NT2/D1 (cell line): Measurements from ENCODE around the gene LTA.

Source experiments
- DNase-seq: peaks from one replicate; pipeline ENCODE4 v3.0.0-alpha.2; 2011; ENCODE audit warnings: low read depth, low spot score
- H3K27me3 ChIP-seq: 2 replicates; pipeline ENCODE4 v1.6.0; 2011; ENCODE audit warnings: mild to moderate bottlenecking; ENCODE audit not compliant: insufficient read length, insufficient read depth
- H3K36me3 ChIP-seq: 2 replicates; pipeline ENCODE4 v1.6.1; 2011; ENCODE audit warnings: mild to moderate bottlenecking, low read length, mixed read lengths; ENCODE audit not compliant: insufficient read depth, insufficient read length
- H3K4me1 ChIP-seq: 2 replicates; pipeline ENCODE4 v1.5.1; 2011; ENCODE audit not compliant: insufficient read depth, insufficient read length
- H3K4me3 ChIP-seq: 2 replicates; pipeline ENCODE4 v1.5.1; 2011; ENCODE audit warnings: low read depth; ENCODE audit not compliant: insufficient read length
- H3K9ac ChIP-seq: 2 replicates; pipeline ENCODE4 v1.6.0; 2011; ENCODE audit warnings: low read depth; ENCODE audit not compliant: insufficient read length
- H3K9me3 ChIP-seq: 2 replicates; pipeline ENCODE4 v1.5.1; 2011; ENCODE audit warnings: mild to moderate bottlenecking, low read length; ENCODE audit not compliant: insufficient read depth
- SUZ12 ChIP-seq: IDR thresholded peaks from 2 replicates; pipeline ENCODE4 v1.6.1; 2011; ENCODE audit not compliant: insufficient read length, insufficient read depth; ENCODE audit errors: extremely low read depth
- YY1 ChIP-seq: IDR thresholded peaks from 2 replicates; pipeline ENCODE4 v1.6.1; 2011; ENCODE audit not compliant: insufficient read length, insufficient read depth
- ZNF274 ChIP-seq: IDR thresholded peaks from 2 replicates; pipeline ENCODE4 v1.6.1; 2011; ENCODE audit warnings: mild to moderate bottlenecking, low read depth, low read length

LTA gene

DNA sequence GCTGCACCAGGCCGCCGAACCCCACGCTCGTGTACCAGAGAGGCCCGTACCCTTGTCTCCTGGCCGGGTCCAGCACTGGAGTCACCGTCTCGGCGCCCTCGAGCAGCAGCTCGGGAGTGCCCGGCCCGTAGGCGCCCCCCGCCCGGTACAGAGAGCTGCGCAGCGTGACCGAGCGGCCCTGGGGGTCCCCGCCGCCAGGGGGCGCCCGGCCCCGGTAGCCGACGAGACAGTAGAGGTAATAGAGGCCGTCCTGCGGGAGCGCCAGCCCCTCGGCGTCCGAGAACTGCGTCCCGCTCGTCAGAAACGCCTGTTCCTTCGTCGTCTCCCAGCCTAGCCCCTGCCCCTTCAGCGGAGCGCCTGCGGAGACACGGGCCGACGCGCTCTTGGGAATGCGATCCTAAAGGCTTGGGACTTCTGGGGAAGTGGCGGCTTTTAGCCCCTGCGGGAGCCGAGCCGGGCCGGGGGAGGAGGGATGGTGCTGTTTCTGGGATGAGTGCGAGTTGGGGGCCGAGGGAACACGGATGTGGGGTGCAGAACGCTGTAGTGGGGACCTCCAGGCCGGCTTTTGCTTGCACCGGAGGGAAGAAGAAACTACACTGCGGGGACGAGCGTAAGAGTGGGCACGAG lies 8.8 kb downstream of the LTA start:
- peaks cover 13% of the 10 kb centered on the region for H3K4me1 ChIP-seq
- TF ChIP-seq SUZ12 (no peak), YY1 (no peak), ZNF274 (no peak)
- H3K27me3 ChIP-seq: no peaks in the 10 kb centered on the region
- no peaks in the 10 kb centered on the region for H3K9me3 ChIP-seq
- H3K36me3 ChIP-seq: peaks cover 3% of the 10 kb centered on the region
- H3K9ac ChIP-seq: peak overlapping the region; percentile 92
- peak overlapping the region; percentile 78 for H3K4me3 ChIP-seq
- DNase-seq: no peak

DNA sequence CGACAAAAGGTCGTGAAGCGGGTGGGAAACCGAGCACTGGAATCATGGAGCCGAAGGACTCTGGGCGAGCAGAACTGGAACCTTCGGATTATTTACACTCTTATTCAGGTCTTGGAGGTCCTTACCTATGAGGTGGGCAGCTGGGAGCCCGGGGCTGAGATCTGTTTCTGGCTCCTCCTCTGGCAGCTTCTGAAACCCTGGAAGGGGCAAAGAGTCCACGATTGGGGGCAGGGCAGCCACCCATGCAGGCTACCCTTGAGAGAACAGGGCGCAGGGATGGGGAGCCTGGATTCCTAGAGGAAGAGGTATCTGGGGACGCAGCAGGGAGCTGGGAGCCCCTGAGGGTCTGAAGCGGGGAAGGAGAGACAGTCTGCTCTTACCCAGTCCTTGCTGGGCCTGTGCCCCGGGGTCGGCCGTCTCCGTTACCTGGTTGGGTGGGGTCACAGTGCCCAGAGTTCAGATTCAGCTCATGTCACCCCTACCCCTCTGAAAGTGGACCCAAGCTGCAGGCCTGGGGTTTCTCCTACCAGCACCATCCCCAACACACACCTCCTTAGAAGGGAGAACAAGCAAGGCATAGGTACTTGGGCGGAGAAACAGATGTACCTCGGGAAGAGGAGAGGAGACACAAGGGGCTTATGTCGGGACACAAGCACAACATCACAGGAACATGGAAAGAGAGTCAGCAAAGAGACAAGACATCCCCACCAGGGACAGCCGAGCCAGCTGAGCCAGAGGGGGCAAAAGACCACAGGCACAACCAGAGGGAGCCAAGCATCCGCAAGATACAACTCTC lies 9.5 kb downstream of the LTA start:
- H3K27me3 ChIP-seq: no peaks in the 10 kb centered on the region
- peaks cover 3% of the 10 kb centered on the region for H3K36me3 ChIP-seq
- H3K4me1 ChIP-seq: peaks cover 19% of the 10 kb centered on the region
- H3K4me3 ChIP-seq: peak overlapping the region; percentile 78
- no peak for DNase-seq
- peak overlapping the region; percentile 92 for H3K9ac ChIP-seq
- no peaks in the 10 kb centered on the region for H3K9me3 ChIP-seq
- TF ChIP-seq YY1: no peak
- no peak for TF ChIP-seq ZNF274
- TF ChIP-seq SUZ12: no peak

DNA sequence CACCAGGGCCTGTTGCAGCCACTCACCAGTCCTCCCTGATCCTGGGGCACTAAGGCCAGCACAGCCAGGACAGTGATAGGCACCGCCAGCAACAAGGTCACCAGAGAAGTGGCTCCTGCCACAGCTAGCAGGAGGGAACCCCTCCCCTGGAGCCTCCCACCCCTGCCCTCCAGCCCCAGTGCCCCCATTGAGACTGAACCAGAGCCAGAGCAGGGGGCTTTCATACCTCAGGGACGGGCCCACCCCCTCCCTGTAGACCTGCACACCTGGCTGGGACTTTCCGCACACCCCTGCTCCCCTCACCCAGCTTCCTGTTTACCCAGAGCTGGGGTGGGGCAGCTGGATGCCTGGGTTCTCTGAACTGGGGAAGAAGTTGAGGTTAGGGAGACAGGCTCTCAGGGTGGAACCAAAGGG lies 10.1 kb downstream of the LTA start, which contains the start of gene LTB:
Gene LTB, minus strand, starts transcription at position 195 of the 414 bp plus-strand sequence. Its CDS starts 7 bp downstream, at position 188.
- Histone ChIP-seq H3K9ac (peak within 1 kb of the TSS; percentile 92), H3K4me1 (peaks cover 19% of the 10 kb centered on the region), H3K4me3 (peak within 1 kb of the TSS; percentile 78), H3K27me3 (no peaks in the 10 kb centered on the region), H3K36me3 (no peaks in the 10 kb centered on the region), H3K9me3 (no peaks in the 10 kb centered on the region)
- no peak for TF ChIP-seq YY1
- TF ChIP-seq SUZ12: no peak
- DNase-seq: no peak

DNA sequence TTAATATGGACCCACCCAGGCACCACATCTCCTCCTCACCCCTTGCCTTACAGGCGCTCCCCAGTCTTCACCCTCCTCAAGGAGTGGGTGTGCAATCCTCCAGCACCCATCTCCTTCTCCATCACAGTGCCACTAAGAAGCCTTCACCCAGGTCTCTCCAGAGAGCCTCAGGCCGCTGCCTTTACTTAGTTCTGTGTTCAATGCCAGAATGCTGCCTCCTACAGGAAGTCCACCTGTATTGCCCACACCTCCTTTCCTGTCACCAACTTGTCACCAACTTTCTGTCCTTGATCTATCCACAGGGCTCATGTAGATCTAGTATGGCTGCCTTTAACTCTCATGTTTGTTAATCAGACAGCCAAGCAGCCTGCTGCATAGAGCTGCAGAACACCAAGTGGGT lies 13.4 kb downstream of the LTA start:
- H3K4me3 ChIP-seq: no peak overlapping the region
- no peak for TF ChIP-seq SUZ12
- TF ChIP-seq YY1: no peak
- no peak for TF ChIP-seq ZNF274
- no peaks in the 10 kb centered on the region for H3K27me3 ChIP-seq
- DNase-seq: no peak
- no peaks in the 10 kb centered on the region for H3K9me3 ChIP-seq
- no peak overlapping the region for H3K9ac ChIP-seq
- no peaks in the 10 kb centered on the region for H3K36me3 ChIP-seq
- peaks cover 13% of the 10 kb centered on the region for H3K4me1 ChIP-seq

DNA sequence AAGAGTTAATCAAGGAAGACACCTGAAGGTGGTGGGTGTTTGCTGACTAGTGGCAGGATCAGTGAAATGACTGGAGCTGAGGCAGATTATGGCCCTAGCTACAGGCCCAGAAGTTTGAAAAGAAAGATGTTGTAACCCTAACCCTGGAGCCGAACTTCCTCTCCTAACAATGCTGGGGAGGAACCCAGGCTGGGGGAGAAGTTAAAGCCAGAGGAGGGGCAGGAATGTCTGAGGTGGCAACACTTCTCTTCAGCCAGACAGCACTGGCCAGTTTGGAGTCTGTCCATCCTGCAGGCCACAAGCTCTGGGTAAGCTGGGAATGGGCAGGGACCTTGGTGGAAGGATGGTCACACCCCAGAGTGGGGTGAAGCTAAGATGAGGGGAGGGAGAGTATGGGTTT lies 13.9 kb downstream of the LTA start, which contains the start of gene LST1:
Gene LST1, plus strand, starts transcription at position 270 of the 400 bp plus-strand sequence. CDS start 1,023 bp downstream, outside the sequence.
- H3K9ac ChIP-seq: no peak within 1 kb of the TSS
- no peak for DNase-seq
- no peaks in the 10 kb centered on the region for H3K9me3 ChIP-seq
- H3K4me1 ChIP-seq: peaks cover 12% of the 10 kb centered on the region
- TF ChIP-seq SUZ12 (no peak), YY1 (no peak), ZNF274 (no peak)
- H3K36me3 ChIP-seq: no peaks in the 10 kb centered on the region
- H3K4me3 ChIP-seq: no peak within 1 kb of the TSS
- H3K27me3 ChIP-seq: no peaks in the 10 kb centered on the region

DNA sequence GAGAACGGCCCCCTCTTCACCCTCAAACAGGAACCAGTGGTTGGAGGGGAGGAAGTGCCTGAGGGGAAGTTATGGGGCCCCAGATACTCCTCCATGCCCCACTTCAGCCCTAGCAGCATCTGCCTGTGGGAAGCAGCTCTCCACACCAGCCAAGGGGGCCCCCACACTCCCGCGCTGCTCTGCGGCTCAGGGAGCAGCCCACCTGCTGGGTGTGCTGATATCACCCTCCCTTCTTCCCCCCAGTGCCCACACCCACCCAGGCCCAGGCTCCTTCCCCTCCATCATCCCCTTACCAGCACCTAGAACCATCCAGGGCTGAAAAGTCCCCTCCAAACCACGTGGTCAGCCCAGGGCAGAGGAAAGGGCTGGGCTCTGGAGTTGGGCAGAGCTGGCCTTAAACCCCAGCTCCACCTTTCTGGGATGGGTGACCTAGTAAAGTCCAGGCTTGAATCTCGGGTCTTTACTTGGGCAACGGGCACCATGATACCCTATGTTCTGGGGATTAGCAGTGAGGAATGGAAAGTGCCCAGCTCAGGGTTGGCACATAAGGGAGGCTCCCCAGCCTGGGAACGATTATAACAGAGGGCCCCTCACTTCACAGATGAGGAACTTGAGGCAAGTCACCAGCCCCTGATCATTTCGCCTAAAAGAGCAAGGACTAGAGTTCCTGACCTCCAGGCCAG lies 14.7 kb downstream of the LTA start:
- no peaks in the 10 kb centered on the region for H3K27me3 ChIP-seq
- H3K9me3 ChIP-seq: no peaks in the 10 kb centered on the region
- no peak overlapping the region for H3K9ac ChIP-seq
- H3K4me1 ChIP-seq: peaks cover 11% of the 10 kb centered on the region
- DNase-seq: no peak
- TF ChIP-seq SUZ12: no peak
- H3K36me3 ChIP-seq: no peaks in the 10 kb centered on the region
- H3K4me3 ChIP-seq: no peak overlapping the region
